Mesothelial cell of epicardium (in vitro differentiated cells): ENCODE results near the gene CNTLN. TPM values are rescaled to one million over a fixed set of nuclear protein-coding genes. Genes with fewer than 3 reads are reported as not detected.

Experiments used
- DNase-seq, 2 experiments: peaks; one replicate each; pipeline ENCODE4 v3.0.0; 2021; ENCODE audit warnings: low spot score in 2 of 2; ENCODE audit not compliant: unreplicated experiment in 2 of 2
- H3K27ac Mint-ChIP-seq: 2 replicates; pipeline ENCODE4 v1.8.0; 2021; ENCODE audit warnings: mixed read lengths
- H3K27me3 Mint-ChIP-seq: 2 replicates; pipeline ENCODE4 v1.8.0; 2021; ENCODE audit warnings: low read depth, mixed read lengths
- H3K36me3 Mint-ChIP-seq: 2 replicates; pipeline ENCODE4 v1.8.0; 2021; ENCODE audit warnings: mixed read lengths
- H3K4me1 Mint-ChIP-seq: 2 replicates; pipeline ENCODE4 v1.8.0; 2021; ENCODE audit warnings: mixed read lengths
- H3K4me3 Mint-ChIP-seq: 2 replicates; pipeline ENCODE4 v1.8.0; 2021; ENCODE audit warnings: mild to moderate bottlenecking, moderate library complexity, mixed read lengths
- H3K9me3 Mint-ChIP-seq: 2 replicates; pipeline ENCODE4 v1.8.0; 2021; ENCODE audit warnings: mixed read lengths
- CTCF ChIP-seq: fragments of 200-600 bp; sonication (generic); IDR thresholded peaks from one replicate; pipeline ENCODE4 v1.5.0; 2021; ENCODE audit warnings: antibody characterized with exemption; ENCODE audit not compliant: unreplicated experiment
- total RNA-seq: library from RNA; stranded (reverse); gene quantifications from 3 replicates; pipeline ENCODE4 v1.2.1, GENCODE V29; 2021

Gene CNTLN
- total RNA-seq, 1 donor from 2014 or later, result 14.0 TPM

- Mint-ChIP-seq H3K4me3 (no peak overlapping the region), H3K4me1 (peaks cover 2% of the 10 kb centered on the region), H3K27me3 (no peaks in the 10 kb centered on the region), H3K27ac (no peak overlapping the region), H3K9me3 (no peaks in the 10 kb centered on the region), H3K36me3 (no peaks in the 10 kb centered on the region)
- DNase-seq, result no peak
- no peak for TF ChIP-seq CTCF
These were observed 50.7 kb downstream of the CNTLN start for GRCh38 chr9:17185481-17186029.

DNA sequence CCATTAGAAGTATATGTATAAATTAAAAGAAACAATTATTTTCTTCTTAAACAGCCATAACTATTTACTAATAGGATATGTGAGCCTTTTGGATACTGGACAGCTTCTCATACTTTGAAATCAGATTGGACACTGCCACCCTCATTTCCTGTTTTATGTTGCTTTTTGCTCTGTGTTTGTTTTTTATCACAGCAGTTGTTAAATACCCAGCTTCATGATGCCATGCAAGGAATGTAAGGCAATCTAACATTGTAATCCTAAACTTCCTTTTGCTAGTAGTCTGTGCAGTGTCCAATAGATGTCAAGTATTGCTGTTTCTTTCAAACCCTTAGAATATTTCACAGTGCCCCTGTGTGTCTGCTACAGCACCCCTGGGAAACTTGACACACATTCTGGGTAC, 56.2 kb downstream of the CNTLN start:
- Mint-ChIP-seq H3K4me1 (peaks cover 9% of the 10 kb centered on the region), H3K4me3 (no peak overlapping the region), H3K27ac (no peak overlapping the region), H3K9me3 (peaks cover 4% of the 10 kb centered on the region), H3K27me3 (no peaks in the 10 kb centered on the region), H3K36me3 (no peaks in the 10 kb centered on the region)
- no peak for TF ChIP-seq CTCF
- DNase-seq, result no peak

- Mint-ChIP-seq H3K9me3 (peaks cover 60% of the 10 kb centered on the region), H3K36me3 (peaks cover 47% of the 10 kb centered on the region), H3K4me1 (peaks cover 1% of the 10 kb centered on the region), H3K27me3 (no peaks in the 10 kb centered on the region), H3K27ac (no peak overlapping the region), H3K4me3 (no peak overlapping the region)
- no peak for TF ChIP-seq CTCF
- DNase-seq, result no peak
These were observed 69.8 kb downstream of the CNTLN start for GRCh38 chr9:17204611-17205152.

GRCh38 chr9:17216011-17216410, 81.2 kb downstream of the CNTLN start:
- Mint-ChIP-seq H3K4me3 (no peak overlapping the region), H3K27ac (no peak overlapping the region), H3K4me1 (no peaks in the 10 kb centered on the region), H3K9me3 (peaks cover 38% of the 10 kb centered on the region), H3K36me3 (peaks cover 20% of the 10 kb centered on the region), H3K27me3 (no peaks in the 10 kb centered on the region)
- DNase-seq, result no peak
- TF ChIP-seq CTCF, result no peak

GRCh38 chr9:17216646-17217045, 81.8 kb downstream of the CNTLN start:
- Mint-ChIP-seq H3K4me1 (no peaks in the 10 kb centered on the region), H3K9me3 (peaks cover 36% of the 10 kb centered on the region), H3K27me3 (no peaks in the 10 kb centered on the region), H3K27ac (no peak overlapping the region), H3K4me3 (no peak overlapping the region), H3K36me3 (peaks cover 17% of the 10 kb centered on the region)
- no peak for TF ChIP-seq CTCF
- DNase-seq, result no peak
